ENCODE measurements around the gene PDE6C.

- TF ChIP-seq FOXP2 (optimal IDR thresholded peaks at IDR 0.05; ENCODE audit: borderline replicate concordance, extremely low read depth, extremely low read length, insufficient read depth) (no peak), REST (IDR thresholded peaks at IDR 0.05; ENCODE audit: insufficient read depth in 1 of 2, low read depth in 2 of 2, low read length in 2 of 2) (no peak), POLR2AphosphoS5 (IDR thresholded peaks at IDR 0.05; ENCODE audit: low read depth, low read length) (no peak), TAF1 (IDR thresholded peaks at IDR 0.05; ENCODE audit: borderline replicate concordance, insufficient read depth, low read length) (no peak), SIN3A (IDR thresholded peaks at IDR 0.05; ENCODE audit: borderline replicate concordance, insufficient read depth, low read length) (no peak)
Observed at GRCh38 chr10:93672890-93673289, 60.6 kb downstream of the PDE6C start.
